ENCODE results near the gene LRRC36. TPM values are rescaled to one million over a fixed set of nuclear protein-coding genes. Genes with fewer than 3 reads are reported as not detected.
A peak's percentile ranks its signal among the peaks of the same experiment; 100 is the strongest.

Gene LRRC36
- total and polyA plus RNA-seq, 2 experiments from 2014 or later: 0.45 TPM; not detected in 1

- Histone ChIP-seq H3K9me3 (ENCODE audit: low read depth) (no peaks in the 10 kb centered on the region), H3K36me3 (no peaks in the 10 kb centered on the region), H3K27ac (no peak overlapping the region), H3K4me1 (ENCODE audit: low read depth) (peaks cover 14% of the 10 kb centered on the region), H3K27me3 (peaks cover 39% of the 10 kb centered on the region), H3K4me3 (no peak overlapping the region)
- DNase-seq (ENCODE audit: low read depth in 1 of 2, low spot score in 1 of 2): peak; percentile 64 to 81
- no peak for TF ChIP-seq CTCF (IDR thresholded peaks at IDR 0.05; ENCODE audit: low read depth, low read length)
Measured at GRCh38 chr16:67396159-67397035, 69.8 kb downstream of the LRRC36 start.

DNA sequence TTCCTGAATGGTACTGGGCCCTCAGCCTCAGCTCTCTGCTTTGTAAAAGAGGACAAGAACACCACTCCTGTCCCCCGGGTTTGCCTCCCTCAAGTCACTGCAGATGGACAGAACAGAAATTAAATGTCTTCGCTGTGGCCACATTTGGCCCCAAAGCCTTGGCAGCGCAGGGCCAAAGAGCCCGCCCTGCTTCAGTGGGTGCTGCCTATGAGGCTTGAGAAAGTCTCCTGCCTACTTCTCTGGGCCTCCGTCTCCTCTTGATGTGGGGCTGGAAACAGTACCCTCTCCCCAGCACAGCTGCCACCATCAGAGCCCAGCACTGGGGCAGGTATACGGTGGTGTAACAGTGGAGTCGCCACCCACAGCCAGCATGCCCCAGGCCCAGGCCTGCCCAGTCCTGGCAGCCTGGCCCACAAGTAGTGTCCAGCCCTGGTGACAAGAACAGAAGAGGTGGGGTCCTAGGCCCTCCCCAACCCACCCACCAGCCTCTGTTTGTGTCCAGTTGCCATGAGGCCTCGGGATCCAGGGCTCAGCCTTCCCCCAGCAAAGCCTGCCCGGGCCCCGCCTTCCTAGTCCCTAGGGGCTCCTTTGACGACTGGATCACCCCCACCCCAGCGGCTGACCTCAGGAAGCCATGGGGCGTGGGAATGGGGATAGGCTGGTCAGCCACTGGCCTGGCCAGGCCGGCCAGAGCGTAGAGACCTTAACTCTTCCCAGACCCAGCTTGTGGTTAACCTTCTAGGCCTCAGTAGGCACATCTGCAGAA, 70.6 kb downstream of the LRRC36 start:
- H3K27me3 ChIP-seq: peaks cover 36% of the 10 kb centered on the region
- H3K27ac ChIP-seq: no peak overlapping the region
- no peaks in the 10 kb centered on the region for H3K36me3 ChIP-seq
- no peak for TF ChIP-seq CTCF (IDR thresholded peaks at IDR 0.05; ENCODE audit: low read depth, low read length)
- H3K9me3 ChIP-seq (ENCODE audit: low read depth): no peaks in the 10 kb centered on the region
- no peak for DNase-seq (ENCODE audit: low read depth in 1 of 2, low spot score in 1 of 2)
- H3K4me1 ChIP-seq (ENCODE audit: low read depth): peaks cover 14% of the 10 kb centered on the region
- H3K4me3 ChIP-seq: no peak overlapping the region

- no peak overlapping the region for H3K4me3 ChIP-seq
- no peak for TF ChIP-seq CTCF (IDR thresholded peaks at IDR 0.05; ENCODE audit: low read depth, low read length)
- peaks cover 28% of the 10 kb centered on the region for H3K27me3 ChIP-seq
- H3K4me1 ChIP-seq (ENCODE audit: low read depth): peaks cover 14% of the 10 kb centered on the region
- no peak overlapping the region for H3K27ac ChIP-seq
- no peaks in the 10 kb centered on the region for H3K36me3 ChIP-seq
- H3K9me3 ChIP-seq (ENCODE audit: low read depth): no peaks in the 10 kb centered on the region
- DNase-seq (ENCODE audit: low read depth in 1 of 2, low spot score in 1 of 2): no peak
Measured at GRCh38 chr16:67397812-67398545, 71.4 kb downstream of the LRRC36 start.

DNA sequence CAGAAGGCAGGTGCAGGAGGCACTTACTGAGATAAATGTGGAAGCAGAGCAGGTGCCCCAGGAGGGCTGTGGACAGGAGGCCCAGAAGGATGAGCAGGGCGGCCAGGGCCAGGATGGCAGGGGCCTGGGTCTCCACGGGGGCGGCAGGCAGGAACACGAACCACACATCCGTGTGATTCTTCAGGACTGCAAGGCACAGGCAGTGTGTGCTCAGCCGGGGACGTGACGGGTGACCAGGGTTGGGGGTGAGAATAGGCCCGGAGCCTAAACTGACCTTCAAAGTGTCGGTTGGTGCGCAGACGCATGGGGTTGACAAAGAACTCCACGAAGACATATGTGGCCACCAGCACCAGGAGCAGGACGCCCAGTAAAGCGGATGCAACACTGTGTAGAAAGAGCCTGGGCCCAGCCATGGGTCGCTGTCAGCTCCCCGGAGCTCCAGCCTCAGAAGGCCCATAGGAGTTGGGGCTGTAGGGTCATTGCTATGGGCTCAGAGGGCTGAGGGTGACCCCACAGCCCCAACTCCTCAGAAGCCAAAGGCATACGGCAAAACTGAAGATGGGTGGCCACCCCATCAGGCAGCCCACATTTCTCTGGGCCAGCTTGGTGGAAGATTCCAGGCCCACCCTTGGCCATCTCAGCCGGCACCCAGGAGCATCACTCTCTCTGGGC, 72.1 kb downstream of the LRRC36 start:
- peaks cover 14% of the 10 kb centered on the region for H3K4me1 ChIP-seq (ENCODE audit: low read depth)
- peaks cover 21% of the 10 kb centered on the region for H3K27me3 ChIP-seq
- no peak for TF ChIP-seq CTCF (IDR thresholded peaks at IDR 0.05; ENCODE audit: low read depth, low read length)
- H3K36me3 ChIP-seq: no peaks in the 10 kb centered on the region
- no peak for DNase-seq (ENCODE audit: low read depth in 1 of 2, low spot score in 1 of 2)
- H3K4me3 ChIP-seq: no peak overlapping the region
- H3K9me3 ChIP-seq (ENCODE audit: low read depth): no peaks in the 10 kb centered on the region
- no peak overlapping the region for H3K27ac ChIP-seq

GRCh38 chr16:67399218-67399733, 72.7 kb downstream of the LRRC36 start:
- H3K4me1 ChIP-seq (ENCODE audit: low read depth): peaks cover 14% of the 10 kb centered on the region
- no peaks in the 10 kb centered on the region for H3K9me3 ChIP-seq (ENCODE audit: low read depth)
- DNase-seq (ENCODE audit: low read depth in 1 of 2, low spot score in 1 of 2): peak; percentile 33 to 71
- H3K4me3 ChIP-seq: no peak overlapping the region
- peaks cover 15% of the 10 kb centered on the region for H3K27me3 ChIP-seq
- peak; percentile 81 for TF ChIP-seq CTCF (IDR thresholded peaks at IDR 0.05; ENCODE audit: low read depth, low read length)
- H3K27ac ChIP-seq: no peak overlapping the region
- no peaks in the 10 kb centered on the region for H3K36me3 ChIP-seq
